HepG2 (cell line): Measurements from ENCODE around the gene GPA33. TPM values are rescaled to one million over a fixed set of nuclear protein-coding genes. Genes with fewer than 3 reads are reported as not detected.

Source experiments
- ZFYVE20 ChIP-seq: sonication (generic); formaldehyde crosslinking; IDR thresholded peaks from 2 replicates; pipeline ENCODE4 v1.8.0; 2023; ENCODE audit warnings: low read depth, mild to moderate bottlenecking, moderate library complexity, missing genetic modification reagents, borderline replicate concordance
- polyA plus RNA-seq, 8 experiments: library from polyadenylated mRNA; depleted of rRNA in 3 of 8; stranded (reverse) in 7 of 8; unstranded in 1 of 8; fragments of >200 nt; fragmentation: Illumina TruSeq in 4 of 8; extraction: Trizol in 4 of 8; gene quantifications; 2 replicates each; pipeline versions ENCODE4 v1.2.1 to v1.2.3, GENCODE V29; 2011 to 2016; ENCODE audit warnings: low read depth in 4 of 8, missing spikeins in 1 of 8, mixed read lengths in 1 of 8; ENCODE audit not compliant: insufficient read depth in 1 of 8
- total RNA-seq, 5 experiments: library from RNA; depleted of rRNA; stranded (reverse); fragments of >200 nt; fragmentation: Illumina TruSeq; extraction: Trizol; gene quantifications; 2 replicates each; pipeline ENCODE4 v1.2.3, GENCODE V29; 2016; ENCODE audit warnings: low read depth in 1 of 5
- TF ChIP-seq, protein P1 (sequence below), 2 experiments: fragments of 450-650 bp in 1 of 2; sonication (generic) in 1 of 2; formaldehyde crosslinking in 1 of 2; IDR thresholded peaks; 2 replicates each; pipeline versions ENCODE4 v1.6.1 to v1.8.0; 2016 to 2022; ENCODE audit warnings: antibody characterized with exemption in 1 of 2, mild to moderate bottlenecking in 1 of 2, missing genetic modification reagents in 1 of 2

Gene GPA33
- total and polyA plus RNA-seq, 2 of the 13 experiments (the other 11 are each of a cell fraction or from before 2014, with no cell fraction given), result not detected

DNA sequence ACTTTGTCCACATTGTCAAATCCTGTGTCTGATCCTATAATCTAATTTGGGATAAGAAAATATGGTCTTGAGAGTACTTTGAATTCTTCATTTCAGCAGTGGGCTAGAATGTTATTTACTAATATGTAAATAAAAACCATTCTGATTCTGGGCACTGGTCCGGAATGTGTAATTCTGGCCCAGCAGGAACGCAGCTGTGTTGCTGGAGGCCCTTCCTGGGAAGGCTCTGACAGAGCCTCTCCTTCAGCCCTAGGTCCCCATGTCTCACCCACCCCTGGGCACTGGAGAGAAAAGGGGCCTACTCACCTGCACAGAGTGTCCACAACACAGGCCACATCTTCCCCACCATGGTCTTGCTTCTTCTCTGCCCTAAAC lies 251 bp downstream of the GPA33 start (continued):
- TF ChIP-seq, protein P1, sequence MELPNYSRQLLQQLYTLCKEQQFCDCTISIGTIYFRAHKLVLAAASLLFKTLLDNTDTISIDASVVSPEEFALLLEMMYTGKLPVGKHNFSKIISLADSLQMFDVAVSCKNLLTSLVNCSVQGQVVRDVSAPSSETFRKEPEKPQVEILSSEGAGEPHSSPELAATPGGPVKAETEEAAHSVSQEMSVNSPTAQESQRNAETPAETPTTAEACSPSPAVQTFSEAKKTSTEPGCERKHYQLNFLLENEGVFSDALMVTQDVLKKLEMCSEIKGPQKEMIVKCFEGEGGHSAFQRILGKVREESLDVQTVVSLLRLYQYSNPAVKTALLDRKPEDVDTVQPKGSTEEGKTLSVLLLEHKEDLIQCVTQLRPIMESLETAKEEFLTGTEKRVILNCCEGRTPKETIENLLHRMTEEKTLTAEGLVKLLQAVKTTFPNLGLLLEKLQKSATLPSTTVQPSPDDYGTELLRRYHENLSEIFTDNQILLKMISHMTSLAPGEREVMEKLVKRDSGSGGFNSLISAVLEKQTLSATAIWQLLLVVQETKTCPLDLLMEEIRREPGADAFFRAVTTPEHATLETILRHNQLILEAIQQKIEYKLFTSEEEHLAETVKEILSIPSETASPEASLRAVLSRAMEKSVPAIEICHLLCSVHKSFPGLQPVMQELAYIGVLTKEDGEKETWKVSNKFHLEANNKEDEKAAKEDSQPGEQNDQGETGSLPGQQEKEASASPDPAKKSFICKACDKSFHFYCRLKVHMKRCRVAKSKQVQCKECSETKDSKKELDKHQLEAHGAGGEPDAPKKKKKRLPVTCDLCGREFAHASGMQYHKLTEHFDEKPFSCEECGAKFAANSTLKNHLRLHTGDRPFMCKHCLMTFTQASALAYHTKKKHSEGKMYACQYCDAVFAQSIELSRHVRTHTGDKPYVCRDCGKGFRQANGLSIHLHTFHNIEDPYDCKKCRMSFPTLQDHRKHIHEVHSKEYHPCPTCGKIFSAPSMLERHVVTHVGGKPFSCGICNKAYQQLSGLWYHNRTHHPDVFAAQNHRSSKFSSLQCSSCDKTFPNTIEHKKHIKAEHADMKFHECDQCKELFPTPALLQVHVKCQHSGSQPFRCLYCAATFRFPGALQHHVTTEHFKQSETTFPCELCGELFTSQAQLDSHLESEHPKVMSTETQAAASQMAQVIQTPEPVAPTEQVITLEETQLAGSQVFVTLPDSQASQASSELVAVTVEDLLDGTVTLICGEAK (IDR thresholded peaks at IDR 0.05), result no peak
- TF ChIP-seq, protein P1 (CRISPR knock-in tag; IDR thresholded peaks at IDR 0.05), result no peak
- TF ChIP-seq ZFYVE20 (CRISPR knock-in tag), result no peak
